ENCODE measurements around the gene ARHGEF40. TPM values are rescaled to one million over a fixed set of nuclear protein-coding genes. Genes with fewer than 3 reads are reported as not detected.

Gene ARHGEF40
- total RNA-seq, 4 donors from 2014 or later: 32.3 to 109 (median 46.9) TPM

DNA sequence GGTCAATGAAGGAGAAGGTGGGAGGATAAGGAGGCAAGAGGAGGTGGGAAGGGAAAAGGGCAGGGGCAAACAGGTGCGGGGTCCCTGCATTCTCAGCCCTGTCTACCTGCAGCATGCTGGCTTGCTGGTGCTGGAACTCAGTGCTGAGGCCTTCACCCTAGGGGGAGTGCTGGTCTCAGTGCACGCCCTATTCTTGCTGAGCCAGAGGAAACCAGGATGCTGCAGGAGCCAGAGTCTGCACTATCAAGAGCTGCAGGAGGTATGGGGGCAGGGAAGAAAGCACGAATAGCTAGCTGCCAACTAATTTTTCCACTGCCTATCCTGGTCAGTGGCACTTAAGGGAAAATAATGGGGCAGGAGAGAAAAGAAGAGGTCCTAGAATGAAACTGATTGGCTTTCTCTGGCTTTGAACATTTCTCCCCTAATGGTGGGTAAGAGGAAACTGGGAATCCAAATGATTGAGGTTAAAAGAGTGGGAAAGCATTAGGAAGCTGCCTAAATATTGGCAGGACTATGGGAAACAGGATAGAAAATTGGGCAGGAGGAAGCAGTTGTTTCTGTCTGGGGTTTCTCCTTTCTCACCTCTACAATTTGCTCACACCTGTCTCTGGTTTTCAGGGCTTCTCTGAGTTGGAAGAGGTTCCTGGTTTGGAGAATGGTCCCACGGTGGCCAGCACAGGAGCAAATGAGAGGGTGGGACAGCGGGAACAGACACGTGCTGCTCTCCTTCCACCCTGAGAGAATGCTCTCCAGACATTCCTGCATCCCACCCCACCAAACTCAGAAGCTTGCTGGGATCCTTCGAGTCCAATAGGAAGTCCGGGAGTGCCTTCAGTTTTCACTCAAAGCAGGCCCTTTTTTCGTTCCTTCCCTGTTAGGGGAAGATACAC lies 32.7 kb downstream of the ARHGEF40 start:
- TF ChIP-seq, protein P1, sequence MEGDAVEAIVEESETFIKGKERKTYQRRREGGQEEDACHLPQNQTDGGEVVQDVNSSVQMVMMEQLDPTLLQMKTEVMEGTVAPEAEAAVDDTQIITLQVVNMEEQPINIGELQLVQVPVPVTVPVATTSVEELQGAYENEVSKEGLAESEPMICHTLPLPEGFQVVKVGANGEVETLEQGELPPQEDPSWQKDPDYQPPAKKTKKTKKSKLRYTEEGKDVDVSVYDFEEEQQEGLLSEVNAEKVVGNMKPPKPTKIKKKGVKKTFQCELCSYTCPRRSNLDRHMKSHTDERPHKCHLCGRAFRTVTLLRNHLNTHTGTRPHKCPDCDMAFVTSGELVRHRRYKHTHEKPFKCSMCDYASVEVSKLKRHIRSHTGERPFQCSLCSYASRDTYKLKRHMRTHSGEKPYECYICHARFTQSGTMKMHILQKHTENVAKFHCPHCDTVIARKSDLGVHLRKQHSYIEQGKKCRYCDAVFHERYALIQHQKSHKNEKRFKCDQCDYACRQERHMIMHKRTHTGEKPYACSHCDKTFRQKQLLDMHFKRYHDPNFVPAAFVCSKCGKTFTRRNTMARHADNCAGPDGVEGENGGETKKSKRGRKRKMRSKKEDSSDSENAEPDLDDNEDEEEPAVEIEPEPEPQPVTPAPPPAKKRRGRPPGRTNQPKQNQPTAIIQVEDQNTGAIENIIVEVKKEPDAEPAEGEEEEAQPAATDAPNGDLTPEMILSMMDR (IDR thresholded peaks at IDR 0.05; ENCODE audit: low read depth): no peak

DNA sequence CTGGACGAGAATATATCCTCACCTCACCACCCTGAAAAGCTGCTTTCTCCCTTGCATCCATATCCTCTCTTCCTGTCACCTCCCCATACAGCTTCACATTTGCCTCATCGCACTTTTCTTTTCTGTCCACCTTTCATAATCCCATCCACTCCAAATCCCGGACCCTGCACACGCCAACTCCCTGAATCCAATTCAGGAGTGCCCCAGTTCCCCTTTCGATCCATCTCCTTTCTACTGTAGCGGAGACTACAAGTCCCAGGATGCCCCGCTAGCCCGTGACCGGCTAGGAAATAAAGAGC lies 33.3 kb downstream of the ARHGEF40 start:
- TF ChIP-seq, protein P1 (IDR thresholded peaks at IDR 0.05; ENCODE audit: low read depth): no peak

DNA sequence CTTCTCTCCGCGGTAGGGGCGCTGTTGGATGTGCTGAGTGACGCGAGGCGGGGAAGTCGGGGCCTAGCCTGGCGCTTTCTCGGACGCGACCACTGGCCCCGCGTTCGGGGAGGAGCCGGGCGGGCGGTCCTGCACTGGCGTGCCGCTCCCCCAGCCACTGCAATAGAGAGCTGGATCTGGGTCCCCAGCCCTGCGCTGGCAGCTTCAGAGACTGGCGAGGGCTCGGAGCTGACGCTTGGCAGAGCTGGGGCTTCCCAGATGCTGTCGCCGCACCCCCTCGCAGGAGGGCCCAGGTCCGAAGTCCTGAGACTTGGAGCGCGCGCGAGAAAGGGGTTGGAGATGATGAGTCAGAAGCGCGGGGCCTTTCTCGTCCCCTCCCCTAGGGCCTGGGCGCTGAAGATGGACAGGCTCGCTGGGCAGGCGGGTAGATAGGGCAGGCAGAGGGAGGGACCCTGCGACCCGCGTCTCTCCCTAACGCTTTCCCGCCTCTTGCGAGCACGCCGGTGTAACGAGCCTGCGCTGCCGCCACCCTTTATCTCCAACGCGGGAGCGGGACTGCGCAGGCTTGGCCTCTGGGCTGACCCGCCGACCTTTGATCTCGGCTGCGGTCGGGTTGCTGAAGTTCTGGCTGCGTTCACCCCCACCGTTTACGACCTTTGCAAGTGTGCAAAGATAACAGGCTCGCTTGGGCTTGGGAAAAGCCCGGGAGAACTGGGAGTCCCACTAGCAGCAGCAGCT lies 33.8 kb downstream of the ARHGEF40 start:
- TF ChIP-seq, protein P1 (IDR thresholded peaks at IDR 0.05; ENCODE audit: low read depth): no peak

DNA sequence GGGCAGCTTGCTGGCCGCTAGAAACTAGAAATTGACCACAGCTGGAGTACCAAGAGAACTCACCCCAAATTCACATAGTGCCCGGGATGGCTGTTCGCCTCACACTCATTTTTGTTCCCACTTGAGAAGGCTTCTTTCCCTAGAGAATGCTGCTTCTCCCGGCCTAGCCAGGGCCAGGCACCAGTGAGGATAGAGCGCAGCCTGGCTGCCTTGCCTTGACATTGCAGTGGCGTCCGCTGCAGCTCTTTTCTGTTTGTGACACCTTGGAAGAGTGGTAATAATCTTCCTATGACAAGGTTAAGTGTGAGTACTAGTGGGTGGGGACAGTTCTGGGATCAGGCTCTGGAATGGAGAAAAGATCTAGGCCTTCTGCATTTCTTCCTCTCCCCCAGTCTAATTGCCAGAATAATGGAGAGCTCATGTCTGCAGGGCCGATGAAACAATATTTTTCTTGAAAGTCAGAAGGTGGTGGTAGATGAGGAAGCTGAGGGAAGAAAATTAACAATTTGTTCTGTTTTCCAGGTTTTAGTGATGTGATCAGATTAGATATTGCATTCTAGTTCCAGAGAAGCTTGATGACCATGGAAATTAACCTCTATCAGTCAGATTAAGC lies 34.5 kb downstream of the ARHGEF40 start:
- TF ChIP-seq, protein P1 (IDR thresholded peaks at IDR 0.05; ENCODE audit: low read depth): no peak

DNA sequence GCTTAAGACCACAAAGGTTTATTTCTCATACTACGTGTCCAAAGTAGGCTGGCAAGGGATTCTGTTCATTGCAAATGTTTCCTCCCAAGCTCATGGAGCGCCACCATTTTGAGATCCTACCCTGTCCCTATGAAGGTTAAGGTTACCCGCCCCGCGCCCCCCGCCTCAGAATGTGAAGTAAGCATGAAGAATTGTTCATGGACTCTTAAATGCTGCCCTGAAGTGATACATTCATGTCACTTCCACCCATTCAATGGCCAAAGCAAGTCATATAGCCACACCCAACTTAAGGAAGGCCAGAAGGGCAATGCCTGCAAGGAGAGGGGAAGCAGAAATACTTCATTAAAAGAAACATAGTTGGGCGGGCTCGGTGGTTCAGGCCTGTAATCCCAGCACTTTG lies 35.0 kb downstream of the ARHGEF40 start:
- TF ChIP-seq, protein P1 (IDR thresholded peaks at IDR 0.05; ENCODE audit: low read depth): no peak

DNA sequence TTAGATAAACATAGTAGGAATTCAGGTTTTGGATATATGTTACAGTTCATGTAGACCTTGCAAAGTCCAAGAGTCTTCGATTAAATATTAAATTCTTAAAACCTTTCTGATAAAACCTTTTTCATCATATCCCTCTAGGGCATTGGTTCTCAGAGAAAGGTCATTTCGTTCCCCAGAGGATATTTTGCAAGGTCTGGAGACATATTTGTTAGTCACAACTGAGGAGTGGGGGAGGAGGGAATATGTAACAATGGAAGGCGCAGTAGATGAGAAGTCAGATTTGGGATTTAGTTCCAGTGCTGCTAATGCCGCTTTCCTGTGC lies 36.0 kb downstream of the ARHGEF40 start:
- TF ChIP-seq, protein P1 (IDR thresholded peaks at IDR 0.05; ENCODE audit: low read depth): no peak

Measured in subcutaneous adipose tissue (tissue), 4 donors.